ENCODE results near the gene RBMS1. TPM values are rescaled to one million over a fixed set of nuclear protein-coding genes. Genes with fewer than 3 reads are reported as not detected.

The RBMS1 gene
- total and polyA plus RNA-seq, 4 donors: 7.9 to 23.5 (median 15.5) TPM

DNA sequence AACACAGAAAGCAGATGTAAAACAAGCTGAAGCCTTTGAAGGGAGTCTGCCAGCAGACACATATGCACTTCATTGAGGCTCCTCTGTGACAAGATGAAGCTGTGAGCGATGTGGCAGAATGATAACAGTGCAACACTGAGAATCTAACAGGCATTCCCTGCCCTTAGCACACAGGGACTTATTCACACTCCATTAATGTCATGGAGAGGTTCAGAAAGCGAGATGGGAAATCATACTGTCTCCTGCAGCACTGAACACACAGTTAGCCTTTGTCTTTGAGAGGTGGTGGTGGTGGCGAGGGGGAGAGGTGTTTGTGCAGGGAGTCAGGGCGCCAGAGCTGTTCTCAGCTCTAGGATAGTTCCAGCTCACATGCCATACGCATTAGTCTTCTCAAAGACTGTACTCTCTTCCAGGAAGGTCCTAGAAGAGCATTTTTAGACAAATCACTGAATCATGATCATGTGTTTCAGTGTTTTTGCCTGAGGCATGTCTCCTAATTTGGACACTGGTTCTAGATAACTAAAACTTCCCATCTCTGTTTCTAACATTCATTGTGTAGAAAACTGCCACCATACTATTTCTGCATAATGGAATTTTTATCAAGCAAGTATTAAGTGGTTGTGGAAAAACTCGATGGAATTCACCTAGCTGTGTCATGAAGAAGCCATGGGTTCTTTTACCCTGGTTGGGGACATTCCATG, 200.1 kb downstream of the RBMS1 start:
- TF ChIP-seq, protein P1, sequence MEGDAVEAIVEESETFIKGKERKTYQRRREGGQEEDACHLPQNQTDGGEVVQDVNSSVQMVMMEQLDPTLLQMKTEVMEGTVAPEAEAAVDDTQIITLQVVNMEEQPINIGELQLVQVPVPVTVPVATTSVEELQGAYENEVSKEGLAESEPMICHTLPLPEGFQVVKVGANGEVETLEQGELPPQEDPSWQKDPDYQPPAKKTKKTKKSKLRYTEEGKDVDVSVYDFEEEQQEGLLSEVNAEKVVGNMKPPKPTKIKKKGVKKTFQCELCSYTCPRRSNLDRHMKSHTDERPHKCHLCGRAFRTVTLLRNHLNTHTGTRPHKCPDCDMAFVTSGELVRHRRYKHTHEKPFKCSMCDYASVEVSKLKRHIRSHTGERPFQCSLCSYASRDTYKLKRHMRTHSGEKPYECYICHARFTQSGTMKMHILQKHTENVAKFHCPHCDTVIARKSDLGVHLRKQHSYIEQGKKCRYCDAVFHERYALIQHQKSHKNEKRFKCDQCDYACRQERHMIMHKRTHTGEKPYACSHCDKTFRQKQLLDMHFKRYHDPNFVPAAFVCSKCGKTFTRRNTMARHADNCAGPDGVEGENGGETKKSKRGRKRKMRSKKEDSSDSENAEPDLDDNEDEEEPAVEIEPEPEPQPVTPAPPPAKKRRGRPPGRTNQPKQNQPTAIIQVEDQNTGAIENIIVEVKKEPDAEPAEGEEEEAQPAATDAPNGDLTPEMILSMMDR (IDR thresholded peaks at IDR 0.05; ENCODE audit: low read depth, low read length, missing input control): no peak
- TF ChIP-seq HNF4G (IDR thresholded peaks at IDR 0.05) (no peak), RAD21 (IDR thresholded peaks at IDR 0.05) (no peak), FOXA1 (IDR thresholded peaks at IDR 0.05) (no peak), NR2F2 (IDR thresholded peaks at IDR 0.05) (no peak), TAF1 (conservative IDR thresholded peaks at IDR 0.05) (no peak), FOXA2 (IDR thresholded peaks at IDR 0.05) (no peak), HNF4A (conservative IDR thresholded peaks at IDR 0.05) (no peak), JUND (IDR thresholded peaks at IDR 0.05) (no peak), SP1 (IDR thresholded peaks at IDR 0.05) (no peak), RXRA (IDR thresholded peaks at IDR 0.05) (no peak)
- TF ChIP-seq, protein P2, sequence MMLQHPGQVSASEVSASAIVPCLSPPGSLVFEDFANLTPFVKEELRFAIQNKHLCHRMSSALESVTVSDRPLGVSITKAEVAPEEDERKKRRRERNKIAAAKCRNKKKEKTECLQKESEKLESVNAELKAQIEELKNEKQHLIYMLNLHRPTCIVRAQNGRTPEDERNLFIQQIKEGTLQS (IDR thresholded peaks at IDR 0.05): no peak
- TF ChIP-seq, protein P3, sequence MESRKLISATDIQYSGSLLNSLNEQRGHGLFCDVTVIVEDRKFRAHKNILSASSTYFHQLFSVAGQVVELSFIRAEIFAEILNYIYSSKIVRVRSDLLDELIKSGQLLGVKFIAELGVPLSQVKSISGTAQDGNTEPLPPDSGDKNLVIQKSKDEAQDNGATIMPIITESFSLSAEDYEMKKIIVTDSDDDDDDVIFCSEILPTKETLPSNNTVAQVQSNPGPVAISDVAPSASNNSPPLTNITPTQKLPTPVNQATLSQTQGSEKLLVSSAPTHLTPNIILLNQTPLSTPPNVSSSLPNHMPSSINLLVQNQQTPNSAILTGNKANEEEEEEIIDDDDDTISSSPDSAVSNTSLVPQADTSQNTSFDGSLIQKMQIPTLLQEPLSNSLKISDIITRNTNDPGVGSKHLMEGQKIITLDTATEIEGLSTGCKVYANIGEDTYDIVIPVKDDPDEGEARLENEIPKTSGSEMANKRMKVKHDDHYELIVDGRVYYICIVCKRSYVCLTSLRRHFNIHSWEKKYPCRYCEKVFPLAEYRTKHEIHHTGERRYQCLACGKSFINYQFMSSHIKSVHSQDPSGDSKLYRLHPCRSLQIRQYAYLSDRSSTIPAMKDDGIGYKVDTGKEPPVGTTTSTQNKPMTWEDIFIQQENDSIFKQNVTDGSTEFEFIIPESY (IDR thresholded peaks at IDR 0.05): no peak
- H3K9me3 ChIP-seq (ENCODE audit: control insufficient read depth in 4 of 4, low read length in 3 of 4): no peaks in the 10 kb centered on the region
- no peak overlapping the region for H3K4me3 ChIP-seq (ENCODE audit: low read depth in 1 of 3, low read length in 3 of 3)
- H3K36me3 ChIP-seq (ENCODE audit: control insufficient read depth in 4 of 4, insufficient read depth in 3 of 4, low read depth in 1 of 4, low read length in 3 of 4): peaks cover 0 to under 1% (median 0%) of the 10 kb centered on the region in 4 donors
- no peaks in the 10 kb centered on the region for H3K27me3 ChIP-seq (ENCODE audit: control insufficient read depth in 4 of 4, insufficient read depth in 4 of 4, low read length in 3 of 4)
- DNase-seq (ENCODE audit: low spot score): no peak
- H3K27ac ChIP-seq (ENCODE audit: low read depth in 1 of 2, low read length in 2 of 2): no peak overlapping the region
- 95% methylated on average over 6 of the region's 6 CpGs for WGBS
- no peaks in the 10 kb centered on the region for H3K4me1 ChIP-seq (ENCODE audit: control insufficient read depth in 4 of 4, insufficient read depth in 4 of 4, low read length in 3 of 4)
- no peak overlapping the region for H3K9ac ChIP-seq (ENCODE audit: low read depth in 1 of 2, low read length in 2 of 2)

DNA sequence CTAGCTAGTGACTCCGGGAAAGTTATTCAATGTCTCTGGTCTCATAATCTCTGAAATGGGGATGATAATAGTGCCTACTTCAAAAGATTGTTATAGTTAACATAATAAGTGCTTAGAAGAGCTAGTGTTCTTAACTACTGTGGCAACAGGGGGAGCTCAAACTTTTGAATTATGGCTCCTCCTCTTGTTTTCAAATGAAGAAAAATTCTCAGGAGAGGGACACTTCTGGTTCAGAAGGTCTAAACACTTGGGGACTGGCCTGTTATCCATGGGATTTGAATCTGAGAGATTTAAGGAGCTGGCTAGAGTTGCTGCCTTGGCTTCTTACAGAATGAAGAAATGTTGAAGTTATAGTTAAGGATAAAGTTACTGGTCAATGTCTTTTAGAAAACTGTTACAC, 201.4 kb downstream of the RBMS1 start:
- Histone ChIP-seq H3K4me1 (ENCODE audit: control insufficient read depth in 4 of 4, insufficient read depth in 4 of 4, low read length in 3 of 4) (no peaks in the 10 kb centered on the region), H3K4me3 (ENCODE audit: low read depth in 1 of 3, low read length in 3 of 3) (no peak overlapping the region), H3K9ac (ENCODE audit: low read depth in 1 of 2, low read length in 2 of 2) (no peak overlapping the region), H3K36me3 (ENCODE audit: control insufficient read depth in 4 of 4, insufficient read depth in 3 of 4, low read depth in 1 of 4, low read length in 3 of 4) (no peaks in the 10 kb centered on the region), H3K9me3 (ENCODE audit: control insufficient read depth in 4 of 4, low read length in 3 of 4) (no peaks in the 10 kb centered on the region), H3K27me3 (ENCODE audit: control insufficient read depth in 4 of 4, insufficient read depth in 4 of 4, low read length in 3 of 4) (no peaks in the 10 kb centered on the region), H3K27ac (ENCODE audit: low read depth in 1 of 2, low read length in 2 of 2) (no peak overlapping the region)
- TF ChIP-seq, protein P3 (IDR thresholded peaks at IDR 0.05): no peak
- no peak for TF ChIP-seq TAF1 (conservative IDR thresholded peaks at IDR 0.05)
- TF ChIP-seq RAD21 (IDR thresholded peaks at IDR 0.05): peak in 1 of 2 donors; percentile 6
- no peak for TF ChIP-seq HNF4A (conservative IDR thresholded peaks at IDR 0.05)
- no peak for TF ChIP-seq YY1 (IDR thresholded peaks at IDR 0.05)
- 92% methylated on average over 1 of the region's 1 CpG for WGBS
- DNase-seq (ENCODE audit: low spot score): no peak
